Measurements from ENCODE around the gene MAPK1IP1L.

MAPK1IP1L gene

GRCh38 chr14:55094292-55095157 is 43.1 kb downstream of the MAPK1IP1L start:
- DNase-seq (ENCODE audit: low read depth, low spot score) = no peak

- DNase-seq (ENCODE audit: low read depth, low spot score) = no peak
These were observed 46.6 kb downstream of the MAPK1IP1L start for GRCh38 chr14:55097881-55098560.

- DNase-seq (ENCODE audit: low read depth, low spot score) = no peak
These were observed 47.1 kb downstream of the MAPK1IP1L start for GRCh38 chr14:55098561-55098898.

GRCh38 chr14:55099756-55100155 is 48.3 kb downstream of the MAPK1IP1L start:
- DNase-seq (ENCODE audit: low read depth, low spot score) = no peak

- DNase-seq (ENCODE audit: low read depth, low spot score) = no peak
These were observed 50.3 kb downstream of the MAPK1IP1L start for GRCh38 chr14:55101698-55102097.

GRCh38 chr14:55102141-55102621 is 50.7 kb downstream of the MAPK1IP1L start:
- DNase-seq (ENCODE audit: low read depth, low spot score) = peak; percentile 94

GRCh38 chr14:55103005-55103640 is 51.7 kb downstream of the MAPK1IP1L start:
- DNase-seq (ENCODE audit: low read depth, low spot score) = peak; percentile 55

- DNase-seq (ENCODE audit: low read depth, low spot score) = no peak
These were observed 52.8 kb downstream of the MAPK1IP1L start for GRCh38 chr14:55103971-55104954.

GRCh38 chr14:55105991-55106390 is 54.5 kb downstream of the MAPK1IP1L start:
- DNase-seq (ENCODE audit: low read depth, low spot score) = no peak

- DNase-seq (ENCODE audit: low read depth, low spot score) = peak; percentile 94
These were observed 56.5 kb downstream of the MAPK1IP1L start for GRCh38 chr14:55107766-55108554.

- no peak for DNase-seq (ENCODE audit: low read depth, low spot score)
These were observed 58.4 kb downstream of the MAPK1IP1L start for GRCh38 chr14:55109836-55110235.

GRCh38 chr14:55111122-55111708 is 59.8 kb downstream of the MAPK1IP1L start:
- DNase-seq (ENCODE audit: low read depth, low spot score) = no peak

GRCh38 chr14:55114720-55115119 is 63.3 kb downstream of the MAPK1IP1L start:
- DNase-seq (ENCODE audit: low read depth, low spot score) = no peak

- no peak for DNase-seq (ENCODE audit: low read depth, low spot score)
These were observed 64.0 kb downstream of the MAPK1IP1L start for GRCh38 chr14:55115460-55115859.

GRCh38 chr14:55115861-55116245 is 64.4 kb downstream of the MAPK1IP1L start:
- no peak for DNase-seq (ENCODE audit: low read depth, low spot score)

GRCh38 chr14:55116246-55117030 is 65.0 kb downstream of the MAPK1IP1L start:
- no peak for DNase-seq (ENCODE audit: low read depth, low spot score)

- no peak for DNase-seq (ENCODE audit: low read depth, low spot score)
These were observed 66.5 kb downstream of the MAPK1IP1L start for GRCh38 chr14:55117803-55118441.

GRCh38 chr14:55118761-55119160 is 67.3 kb downstream of the MAPK1IP1L start:
- no peak for DNase-seq (ENCODE audit: low read depth, low spot score)

Data from brain pericyte (primary cell).